HepG2 (cell line): ENCODE data around the gene VAV2.

Source experiments
- CTCF ChIP-seq: sonication (generic); formaldehyde crosslinking; IDR thresholded peaks from 2 replicates; pipeline ENCODE4 v1.5.0; 2020; ENCODE audit warnings: mild to moderate bottlenecking, missing genetic modification reagents, moderate library complexity
- HMGXB4 ChIP-seq, 2 experiments: sonication (generic) in 1 of 2; formaldehyde crosslinking in 1 of 2; IDR thresholded peaks; 2 replicates each; pipeline versions ENCODE4 v1.4.0 to v1.6.1; 2018 to 2020; ENCODE audit warnings: missing genetic modification reagents in 2 of 2, borderline replicate concordance in 1 of 2, low read depth in 1 of 2, mild to moderate bottlenecking in 1 of 2, missing biosample characterization in 1 of 2
- PAX8 ChIP-seq: sonication (generic); formaldehyde crosslinking; IDR thresholded peaks from 2 replicates; pipeline ENCODE4 v1.8.0; 2022; ENCODE audit warnings: mild to moderate bottlenecking, missing genetic modification reagents, borderline replicate concordance
- PRDM15 ChIP-seq: sonication (generic); formaldehyde crosslinking; IDR thresholded peaks from 2 replicates; pipeline ENCODE4 v1.4.0; 2020; ENCODE audit warnings: missing genetic modification reagents
- USF2 ChIP-seq, 2 experiments: sonication (generic) in 1 of 2; formaldehyde crosslinking in 1 of 2; IDR thresholded peaks; 2 replicates each; pipeline versions ENCODE4 v1.5.1 to v1.6.1; 2011 to 2020; ENCODE audit warnings: borderline replicate concordance in 1 of 2, low read depth in 1 of 2, low read length in 1 of 2, mild to moderate bottlenecking in 1 of 2, missing genetic modification reagents in 1 of 2, moderate library complexity in 1 of 2
- ZNF703 ChIP-seq: sonication (generic); formaldehyde crosslinking; IDR thresholded peaks from 2 replicates; pipeline ENCODE4 v1.5.1; 2020; ENCODE audit warnings: missing genetic modification reagents, mild to moderate bottlenecking, moderate library complexity, borderline replicate concordance

GRCh38 chr9:133805876-133806622 is 186.1 kb downstream of the VAV2 start:
- TF ChIP-seq PRDM15 (CRISPR knock-in tag) (no peak), ZNF703 (CRISPR knock-in tag) (no peak), PAX8 (no peak), CTCF (CRISPR knock-in tag) (no peak), HMGXB4 (CRISPR knock-in tag; IDR thresholded peaks at IDR 0.05; ENCODE audit: borderline replicate concordance in 1 of 2, low read depth in 1 of 2) (no peak), USF2 (IDR thresholded peaks at IDR 0.05; ENCODE audit: low read depth, low read length) (no peak), USF2 (CRISPR knock-in tag; IDR thresholded peaks at IDR 0.05; ENCODE audit: borderline replicate concordance) (no peak)
